PC-9 (cell line): ENCODE data around the gene GSTCD.
"Not testable (repeated sequence)": the region's sequence is repeated elsewhere in the genome, so short reads cannot be mapped to it uniquely, and the experiment has no call there.

Source experiments
- CTCF ChIP-seq: fragments of 200-600 bp; sonication (generic); conservative IDR thresholded peaks from 2 replicates; pipeline ENCODE4 v1.6.1; 2017; ENCODE audit warnings: mixed run types, antibody characterized with exemption, mild to moderate bottlenecking, moderate library complexity
- EZH2 ChIP-seq: fragments of 200-600 bp; sonication (generic); IDR thresholded peaks from 2 replicates; pipeline ENCODE4 v1.8.0; 2017; ENCODE audit warnings: antibody characterized with exemption, low read depth

DNA sequence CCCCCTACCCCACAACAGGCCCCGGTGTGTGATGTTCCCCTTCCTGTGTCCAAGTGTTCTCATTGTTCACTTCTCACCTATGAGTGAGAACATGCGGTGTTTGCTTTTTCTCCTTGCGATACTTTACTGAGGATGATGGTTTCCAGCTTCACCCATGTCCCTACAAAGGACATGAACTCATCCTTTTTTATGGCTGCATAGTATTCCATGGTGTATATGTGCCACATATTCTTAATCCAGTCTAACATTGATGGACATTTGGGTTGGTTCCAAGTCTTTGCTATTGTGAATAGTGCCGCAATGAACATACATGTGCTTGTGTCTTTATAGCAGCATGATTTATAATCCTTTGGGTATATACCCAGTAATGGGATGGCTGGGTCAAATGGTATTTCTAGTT is 21.3 kb downstream of the GSTCD start:
- TF ChIP-seq EZH2, CTCF: not testable (repeated sequence)
